ENCODE results near the gene HCFC1R1. TPM values are rescaled to one million over a fixed set of nuclear protein-coding genes. Genes with fewer than 3 reads are reported as not detected.
A peak's percentile ranks its signal among the peaks of the same experiment; 100 is the strongest.

Gene HCFC1R1
- total RNA-seq, 1 donor from 2014 or later: 61.1 TPM

DNA sequence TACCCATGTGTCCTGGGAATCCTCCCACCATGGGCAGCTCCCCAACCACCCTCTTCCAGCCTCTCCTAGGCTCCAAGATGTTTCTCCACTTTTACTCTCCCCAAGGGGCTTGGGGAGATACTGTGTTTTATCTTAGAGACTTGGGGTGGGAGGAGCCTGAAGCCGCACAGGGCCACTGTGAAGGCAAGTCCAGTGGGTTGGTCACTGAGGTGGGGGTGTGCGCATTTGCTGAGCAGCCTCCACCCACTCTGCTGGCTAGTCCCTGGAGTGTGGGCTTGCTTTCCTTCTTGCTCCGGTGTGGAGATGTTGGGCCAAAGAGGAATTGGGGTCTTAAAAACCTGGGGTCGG is 15.1 kb downstream of the HCFC1R1 start:
- no peak for ATAC-seq
- DNase-seq: no peak
- intact Hi-C loops (cut with micrococcal nuclease): no loop called here

DNA sequence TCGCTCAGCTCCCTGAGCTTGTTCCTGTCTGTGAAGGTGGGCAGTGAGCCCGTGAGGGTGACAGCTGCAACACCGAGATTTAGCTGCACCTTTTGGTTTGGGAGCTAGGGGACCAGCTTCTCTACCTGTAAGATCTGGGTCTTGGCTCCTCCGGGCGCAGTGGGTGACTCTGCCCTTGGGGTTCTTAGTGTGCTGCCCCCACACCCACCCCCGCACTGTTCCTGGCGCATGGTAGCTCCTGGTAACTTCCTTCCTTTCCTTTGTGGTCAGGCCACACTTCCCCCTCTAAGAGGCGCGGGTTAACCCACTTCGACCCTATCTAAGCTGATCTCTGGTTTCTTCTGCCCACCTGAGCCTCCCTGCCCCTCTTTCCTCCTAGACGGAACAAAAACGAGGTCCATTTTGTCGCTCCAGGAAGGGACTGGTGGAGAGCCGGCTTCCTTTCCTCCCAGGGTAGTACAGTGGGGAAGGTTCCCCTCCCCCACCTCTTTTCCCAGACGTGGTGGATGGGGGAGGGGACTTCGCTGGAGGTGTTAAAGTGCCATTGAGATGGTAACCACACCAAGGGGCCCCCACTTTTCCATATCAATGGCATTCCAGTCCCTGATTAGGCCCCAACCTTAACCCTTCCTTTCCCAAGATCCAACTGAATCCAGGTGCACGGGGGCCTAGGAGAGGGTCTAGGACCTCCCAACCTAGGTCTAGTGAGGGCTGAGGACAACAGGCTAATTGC is 15.6 kb downstream of the HCFC1R1 start:
- intact Hi-C loops (cut with micrococcal nuclease): no loop called here
- ATAC-seq (no peak), DNase-seq (no peak)

DNA sequence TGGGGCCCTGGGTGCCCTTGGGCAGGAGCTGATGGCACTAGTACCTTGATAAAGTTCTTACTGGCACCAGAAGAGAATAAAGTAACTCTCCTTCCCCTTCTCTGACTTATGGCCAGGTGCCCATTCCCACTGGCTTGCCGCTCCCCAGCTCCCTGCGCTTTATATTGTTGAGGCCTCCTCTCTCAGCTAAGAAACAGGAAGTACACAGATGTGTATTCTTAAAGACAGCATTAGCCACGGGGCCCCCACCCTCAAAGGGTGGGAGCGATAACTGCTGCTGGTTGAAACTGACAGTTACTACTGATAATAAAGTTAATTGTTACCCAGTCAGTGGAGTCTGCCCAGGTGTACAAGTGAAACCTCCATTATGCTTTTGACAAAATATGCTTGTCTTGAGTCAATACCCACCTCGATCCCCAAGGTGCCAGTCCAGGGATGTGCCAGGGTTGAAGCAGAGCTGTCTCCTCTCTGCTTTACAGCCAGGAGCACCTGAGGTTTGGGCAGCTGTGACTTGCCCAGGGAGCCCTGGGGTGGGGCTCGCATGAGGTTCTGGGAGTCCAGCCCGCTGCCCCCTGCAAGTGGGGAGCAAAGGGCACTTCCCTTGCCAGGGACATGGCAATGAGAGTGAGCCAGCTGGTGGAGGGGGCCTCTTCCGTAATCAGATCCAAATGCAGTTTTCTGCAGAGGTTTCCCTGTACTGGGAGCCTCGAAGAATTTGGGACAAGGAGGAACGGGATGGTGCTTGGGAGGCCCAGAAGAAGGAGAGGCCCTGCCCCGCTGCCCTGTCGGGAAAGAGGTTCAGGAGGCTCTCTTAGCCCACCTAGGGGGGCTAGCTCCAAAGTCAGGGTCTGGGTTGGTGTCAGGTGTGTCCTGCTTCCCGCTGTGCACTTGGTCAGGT is 16.4 kb downstream of the HCFC1R1 start:
- no peak for DNase-seq
- intact Hi-C loops (cut with micrococcal nuclease): no loop called here
- ATAC-seq: no peak

DNA sequence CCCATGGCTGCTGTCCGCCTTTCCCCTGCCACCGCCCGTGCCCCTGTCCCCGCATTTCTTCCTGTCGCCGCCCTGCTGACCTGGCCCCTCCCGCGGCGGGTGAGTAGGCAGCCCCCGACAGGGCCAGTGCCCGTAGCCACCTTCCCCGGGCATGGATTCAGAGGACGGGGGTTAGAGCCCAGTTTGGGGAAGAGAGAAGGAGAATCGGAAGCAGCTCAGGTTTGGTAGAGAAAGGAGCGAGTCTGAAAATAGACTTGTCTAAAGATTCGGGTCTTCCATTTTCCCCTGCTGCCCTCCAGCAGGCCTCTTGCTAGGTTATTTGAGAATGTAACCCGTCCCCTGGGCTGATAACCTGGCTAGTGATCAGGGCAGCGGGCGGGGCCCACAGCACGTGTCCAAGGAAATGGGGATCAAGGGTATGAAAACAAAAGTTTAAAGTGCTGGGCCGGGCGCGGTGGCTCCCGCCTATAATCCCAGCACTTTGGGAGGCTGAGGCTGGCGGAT is 18.9 kb downstream of the HCFC1R1 start:
- ATAC-seq (no peak), DNase-seq (no peak)
- intact Hi-C loops (cut with micrococcal nuclease): no loop called here

DNA sequence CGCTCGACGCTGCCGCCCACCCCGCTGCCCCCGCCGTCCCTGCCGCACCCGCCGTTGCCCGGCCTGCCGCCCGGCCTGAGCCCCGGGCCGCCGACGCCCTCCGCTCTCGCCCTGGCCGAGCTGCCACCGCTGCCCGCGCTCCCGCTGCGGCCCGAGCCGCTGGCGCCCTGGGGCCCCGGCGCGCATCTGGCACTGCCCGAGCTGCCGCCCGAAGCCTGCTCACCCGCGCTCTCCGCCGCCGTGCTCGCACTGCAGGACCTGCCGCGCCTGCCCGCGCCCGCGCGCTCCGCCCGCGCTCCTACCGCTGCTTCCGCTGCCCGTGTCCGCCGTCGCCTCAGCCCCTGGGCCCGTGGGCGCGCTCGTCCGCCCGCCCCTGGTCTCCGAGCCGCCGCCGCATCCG is 19.4 kb downstream of the HCFC1R1 start:
- intact Hi-C loops (cut with micrococcal nuclease): no loop called here
- ATAC-seq (no peak), DNase-seq (no peak)

DNA sequence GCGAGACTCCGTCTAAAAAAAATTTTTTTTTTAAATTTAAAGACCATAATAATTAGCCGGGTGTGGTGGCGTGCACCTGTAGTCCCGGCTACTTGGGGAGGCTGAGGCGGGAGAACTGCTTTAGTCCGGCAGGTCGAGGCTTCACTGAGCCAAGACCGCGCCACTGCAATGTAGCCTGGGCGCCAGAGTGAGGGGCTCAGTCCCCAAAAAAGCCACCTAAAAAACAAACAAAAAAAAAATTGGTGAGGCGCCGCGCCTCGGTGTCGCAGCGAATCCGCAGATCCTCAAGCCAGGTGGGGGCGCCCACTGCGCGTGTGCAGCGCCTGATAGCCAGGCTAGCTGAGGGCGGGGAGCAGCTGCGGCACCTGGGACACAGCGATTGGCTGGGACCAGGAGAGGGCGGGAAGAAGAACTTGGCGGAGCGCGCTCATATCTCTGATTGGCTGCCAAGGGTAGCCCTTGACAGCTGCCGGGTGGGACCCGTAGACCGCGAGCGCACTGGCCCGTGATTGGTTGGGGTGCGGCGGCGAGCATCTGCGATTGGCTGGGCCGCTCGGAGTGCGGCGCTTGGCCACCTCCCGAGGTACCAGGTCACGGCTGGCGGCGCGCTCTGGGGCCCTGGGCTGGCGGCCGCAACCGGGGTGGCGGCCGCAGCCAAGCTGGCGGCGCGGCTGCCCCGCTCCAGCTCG is 20.0 kb downstream of the HCFC1R1 start:
- intact Hi-C loops (cut with micrococcal nuclease): no loop called here
- DNase-seq (peak; percentile 97), ATAC-seq (peak; percentile 98)

DNA sequence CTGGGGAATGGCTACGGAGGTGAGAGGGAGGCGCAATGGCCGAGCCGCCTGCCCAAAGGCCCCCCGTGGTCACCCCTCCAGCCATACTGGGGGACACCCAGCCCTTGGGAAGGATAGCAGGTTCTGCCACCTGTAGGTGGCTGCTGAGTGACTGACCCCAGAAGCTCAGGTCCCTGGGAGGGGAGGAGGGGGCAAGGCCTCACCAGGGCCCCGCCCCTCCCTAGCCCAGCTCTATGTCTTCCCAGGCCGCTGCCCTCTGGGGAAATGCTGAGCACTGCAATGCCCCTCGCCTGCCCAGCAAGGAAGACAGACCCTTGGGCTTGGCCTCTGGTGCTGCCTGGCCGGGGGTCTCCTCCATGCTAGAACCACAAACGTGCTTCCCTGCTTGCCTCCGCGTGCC is 22.4 kb downstream of the HCFC1R1 start:
- intact Hi-C loops (cut with micrococcal nuclease): no loop called here
- DNase-seq (no peak), ATAC-seq (no peak)

DNA sequence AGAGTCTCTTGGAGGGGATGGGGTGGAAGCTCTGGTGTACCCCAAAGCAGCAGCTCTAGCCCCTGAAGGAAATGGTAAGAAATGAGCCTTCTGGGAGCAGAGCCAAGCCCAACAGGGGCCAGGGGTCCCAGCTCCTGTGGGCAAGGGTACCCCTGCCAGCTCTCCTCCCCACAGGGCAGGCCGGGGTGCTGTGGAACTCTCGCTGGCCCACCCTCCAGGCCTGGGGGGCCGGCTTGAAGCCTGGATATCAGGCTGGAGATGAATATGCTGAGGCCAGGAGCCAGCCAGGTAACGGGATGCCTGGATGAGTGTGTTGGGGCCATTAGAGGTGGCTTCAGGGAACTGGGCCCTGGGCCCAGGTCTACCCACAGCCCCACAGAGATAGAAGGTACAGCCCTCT is 23.2 kb downstream of the HCFC1R1 start:
- no peak for DNase-seq
- no peak for ATAC-seq
- intact Hi-C loops (cut with micrococcal nuclease): no loop called here

DNA sequence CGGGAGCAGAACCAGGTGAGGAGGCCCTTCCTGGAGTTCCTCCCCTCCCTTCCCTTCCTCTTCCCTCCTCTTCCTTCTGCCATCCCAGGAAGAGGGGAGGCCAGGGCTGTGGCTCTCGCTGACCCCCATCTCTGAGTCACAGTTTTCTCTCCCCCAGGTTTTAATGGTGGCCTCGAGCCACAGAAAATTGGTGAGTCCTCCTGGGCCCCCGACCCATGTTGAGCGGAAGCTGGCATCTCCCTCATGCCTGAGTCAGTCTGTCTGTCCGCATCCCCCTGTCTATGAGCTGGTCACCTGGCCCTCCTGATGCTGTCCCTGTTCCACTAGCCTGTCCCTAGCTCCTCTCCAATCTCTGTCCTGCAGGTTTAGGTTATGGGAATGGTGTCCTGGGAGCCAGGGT is 23.8 kb downstream of the HCFC1R1 start:
- no peak for DNase-seq

DNA sequence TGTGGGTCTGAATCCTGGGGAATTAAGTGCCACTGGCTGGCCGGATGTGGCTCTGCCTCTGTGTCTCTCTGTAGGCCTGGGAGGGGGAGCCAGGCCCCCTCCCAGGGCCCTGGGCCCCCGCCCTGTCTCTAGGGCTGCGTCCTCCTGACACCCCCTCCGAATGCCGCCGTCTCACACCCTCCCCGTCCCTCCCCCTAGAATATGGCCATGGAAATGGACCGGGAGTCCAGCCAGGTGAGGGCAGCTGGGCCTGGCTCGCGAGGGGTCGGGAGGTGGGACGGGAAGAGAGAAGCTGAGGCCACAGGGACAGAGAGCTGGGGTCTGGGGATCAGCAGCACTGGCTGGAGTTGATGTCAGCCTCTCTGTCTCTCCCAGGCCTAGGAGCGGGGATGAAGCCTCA is 27.4 kb downstream of the HCFC1R1 start:
- no peak for DNase-seq
- ATAC-seq: no peak
- intact Hi-C loops (cut with micrococcal nuclease): no loop called here

More for the DNA sequence above, 23.8 kb downstream of the HCFC1R1 start:
- intact Hi-C loops (cut with micrococcal nuclease): no loop called here
- no peak for ATAC-seq

DNA sequence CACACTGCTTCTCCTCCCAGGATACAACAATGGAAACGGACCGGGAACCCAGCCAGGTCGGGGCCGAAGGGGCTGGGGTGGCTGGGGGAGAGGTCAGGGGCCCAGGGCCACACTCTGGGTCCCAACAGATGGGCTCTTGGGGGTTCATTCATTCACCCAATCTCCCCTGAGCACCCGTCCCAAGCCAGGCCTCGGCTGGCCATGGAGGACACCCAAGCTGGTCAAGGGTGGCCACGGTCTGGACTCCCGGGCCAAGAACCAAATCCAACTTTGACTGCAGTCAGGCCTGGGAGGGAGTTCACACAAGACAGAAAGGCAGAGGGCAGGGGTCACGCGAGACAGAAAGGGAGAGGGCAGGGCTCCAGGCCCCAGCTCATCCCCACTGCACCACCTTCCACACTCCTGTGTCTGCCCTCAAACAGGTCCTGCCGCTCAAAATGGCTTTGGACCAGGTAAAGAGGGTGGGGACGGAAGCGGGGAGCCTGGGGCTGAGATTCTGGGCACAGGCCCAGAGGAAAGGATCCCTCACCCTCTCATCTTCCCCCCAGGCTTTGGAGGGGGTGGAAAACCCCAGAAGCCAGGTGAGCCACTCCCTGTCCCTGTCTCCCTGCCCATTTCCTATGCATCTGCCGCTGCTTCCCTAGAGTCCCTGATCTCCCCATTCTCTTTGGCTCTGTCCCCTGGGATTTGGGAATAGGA is 31.2 kb downstream of the HCFC1R1 start:
- DNase-seq (no peak), ATAC-seq (no peak)
- intact Hi-C loops (cut with micrococcal nuclease): no loop called here

DNA sequence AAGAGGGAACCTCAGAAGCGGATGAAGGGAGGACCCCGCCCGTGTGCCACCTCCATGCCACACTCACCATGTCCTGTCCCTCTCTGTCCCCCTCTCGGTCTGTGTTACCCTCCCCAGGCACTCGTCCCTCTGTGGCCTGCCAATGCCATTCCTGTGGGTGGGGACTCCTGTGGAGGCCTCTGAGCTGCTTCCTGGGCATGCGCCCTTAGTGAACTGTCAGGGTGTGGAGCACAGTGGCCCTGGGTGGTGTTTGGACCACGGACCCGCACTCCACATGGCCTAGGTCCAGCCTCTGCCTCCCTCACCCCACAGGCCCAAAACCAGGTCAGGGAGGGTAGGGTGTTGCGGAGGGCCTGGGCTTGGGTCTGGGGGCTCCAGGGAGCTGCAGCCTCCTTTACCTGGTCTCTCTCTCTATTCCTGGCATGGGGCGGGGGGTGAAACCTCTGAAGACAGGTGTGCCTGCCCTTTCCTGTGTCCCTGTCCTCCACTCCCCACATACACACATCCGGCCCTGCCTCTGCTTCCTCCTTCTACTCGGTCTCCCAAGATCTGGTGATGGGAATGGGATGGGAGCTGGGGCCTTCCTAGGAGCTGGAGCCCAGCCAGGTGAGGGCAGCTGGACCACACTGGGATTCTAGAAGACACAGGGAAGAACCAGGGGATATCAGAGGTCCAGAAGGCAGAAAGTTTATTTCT is 32.0 kb downstream of the HCFC1R1 start:
- ATAC-seq (no peak), DNase-seq (no peak)
- intact Hi-C loops (cut with micrococcal nuclease): no loop called here

DNA sequence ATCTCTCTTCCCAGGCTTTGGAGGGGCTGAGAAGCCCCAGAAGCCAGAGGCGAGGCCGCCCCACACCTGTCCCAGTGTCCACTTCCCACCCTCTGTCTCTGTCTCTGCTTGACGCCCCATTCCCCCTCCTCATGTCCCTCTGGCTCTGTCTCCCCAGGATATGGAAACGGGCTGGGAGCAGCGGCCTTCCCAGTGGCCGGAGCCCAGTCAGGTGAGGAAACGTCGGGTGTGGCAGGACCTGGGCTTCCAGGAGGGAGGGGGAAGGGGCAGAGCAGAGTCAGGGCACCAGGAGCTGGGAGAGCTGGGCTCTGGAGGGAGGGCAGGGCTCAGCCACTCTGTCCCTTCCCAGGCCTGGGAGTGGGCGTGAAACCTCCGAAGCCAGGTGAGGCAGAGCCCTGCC is 32.9 kb downstream of the HCFC1R1 start:
- intact Hi-C loops (cut with micrococcal nuclease): no loop called here
- ATAC-seq (no peak), DNase-seq (no peak)

DNA sequence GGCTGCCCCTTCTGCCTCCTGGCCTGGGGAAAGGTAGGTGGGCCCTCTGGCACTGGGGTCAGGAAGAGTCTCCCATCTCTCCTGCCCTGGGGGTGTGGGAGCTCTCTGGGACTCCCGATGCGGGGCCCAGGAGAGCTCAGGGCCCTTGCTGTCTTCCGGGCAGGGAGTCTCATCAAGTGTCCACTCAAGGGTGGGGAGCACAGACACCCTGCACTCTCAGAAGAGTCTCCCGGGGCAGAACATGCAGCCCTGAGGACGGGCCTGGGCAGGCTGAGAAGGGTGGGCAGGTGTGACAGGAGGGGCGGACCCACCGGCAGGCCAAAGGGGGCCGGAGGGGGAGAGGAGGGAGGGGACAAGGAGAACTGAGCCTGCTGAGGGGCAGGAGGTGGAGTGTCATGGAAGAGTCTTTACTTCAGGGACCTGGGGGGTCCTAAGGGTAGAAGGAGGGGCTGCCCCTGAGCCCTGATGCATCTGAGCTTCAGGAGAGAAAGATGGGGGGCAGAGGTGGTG is 35.1 kb downstream of the HCFC1R1 start:
- ATAC-seq: no peak
- intact Hi-C loops (cut with micrococcal nuclease): no loop called here
- DNase-seq: no peak

DNA sequence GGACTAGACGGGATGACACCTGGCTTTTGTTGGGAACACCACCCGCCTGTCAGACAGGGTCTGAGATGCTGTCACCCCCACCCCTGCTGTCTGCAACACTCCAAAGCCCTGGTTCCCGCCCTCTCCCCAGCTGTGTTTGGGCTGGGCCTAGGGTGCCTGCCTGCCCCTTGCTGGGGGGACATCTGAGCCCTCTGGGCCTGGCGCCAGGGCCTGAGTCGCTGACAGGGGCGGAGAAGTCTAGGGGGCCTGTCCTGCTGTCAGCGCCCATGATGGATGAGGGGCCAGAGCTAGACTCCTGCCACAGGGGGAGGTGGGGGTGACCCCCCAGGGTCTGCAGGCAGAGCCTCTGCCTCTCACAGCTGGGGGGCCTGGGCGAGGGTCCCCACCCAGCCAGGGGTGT is 35.9 kb downstream of the HCFC1R1 start:
- DNase-seq: no peak
- intact Hi-C loops (cut with micrococcal nuclease): no loop called here
- no peak for ATAC-seq

DNA sequence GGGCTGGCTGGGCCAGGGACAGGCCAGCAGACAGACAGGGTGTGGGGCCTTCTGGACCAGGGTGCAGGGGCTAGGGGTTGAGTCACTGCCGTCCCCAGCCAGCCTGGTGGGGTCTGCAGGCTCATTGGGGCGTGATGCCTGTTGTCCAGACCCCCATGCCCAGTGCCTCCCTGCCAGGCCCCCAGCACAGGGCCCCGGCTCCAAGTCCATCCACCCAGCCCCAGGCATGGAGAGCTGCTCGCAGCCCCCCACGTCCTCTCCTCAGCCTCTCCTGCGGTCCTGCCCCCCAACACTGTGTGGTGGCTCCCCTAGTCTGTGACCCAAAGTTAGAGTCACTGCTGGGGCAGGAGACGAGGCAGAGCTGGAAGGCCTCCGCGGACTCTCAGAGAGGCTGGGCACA is 36.5 kb downstream of the HCFC1R1 start:
- ATAC-seq (no peak), DNase-seq (no peak)
- intact Hi-C loops (cut with micrococcal nuclease): no loop called here

DNA sequence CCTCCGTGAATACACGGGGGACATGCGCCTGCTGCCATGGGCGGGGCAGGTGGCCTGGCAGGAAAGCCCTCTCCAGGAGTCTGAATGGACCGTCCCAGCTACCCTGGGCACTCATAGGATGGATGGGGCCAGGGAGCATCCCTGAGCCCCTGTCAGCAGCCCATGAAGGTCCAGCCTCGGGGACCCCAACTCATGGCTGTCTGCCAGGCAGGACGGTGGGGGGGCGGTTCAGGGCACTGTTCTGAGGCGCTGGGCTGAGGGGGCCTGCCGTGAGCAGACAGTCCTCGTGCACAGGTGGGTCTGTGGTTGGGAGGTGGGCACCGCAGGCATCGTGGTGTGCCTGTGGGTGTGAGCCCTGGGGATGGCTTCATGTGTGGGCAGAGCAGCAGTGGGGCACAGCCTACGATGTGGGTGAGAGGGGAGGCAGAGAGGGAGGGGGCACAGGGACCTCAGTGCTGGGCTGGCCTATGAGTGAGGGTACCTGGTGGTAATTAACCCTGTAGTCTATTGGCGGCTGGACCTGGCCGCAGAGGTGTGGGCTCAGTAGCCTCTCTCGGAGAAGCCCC is 37.0 kb downstream of the HCFC1R1 start:
- no peak for DNase-seq
- intact Hi-C loops (cut with micrococcal nuclease): no loop called here
- no peak for ATAC-seq

DNA sequence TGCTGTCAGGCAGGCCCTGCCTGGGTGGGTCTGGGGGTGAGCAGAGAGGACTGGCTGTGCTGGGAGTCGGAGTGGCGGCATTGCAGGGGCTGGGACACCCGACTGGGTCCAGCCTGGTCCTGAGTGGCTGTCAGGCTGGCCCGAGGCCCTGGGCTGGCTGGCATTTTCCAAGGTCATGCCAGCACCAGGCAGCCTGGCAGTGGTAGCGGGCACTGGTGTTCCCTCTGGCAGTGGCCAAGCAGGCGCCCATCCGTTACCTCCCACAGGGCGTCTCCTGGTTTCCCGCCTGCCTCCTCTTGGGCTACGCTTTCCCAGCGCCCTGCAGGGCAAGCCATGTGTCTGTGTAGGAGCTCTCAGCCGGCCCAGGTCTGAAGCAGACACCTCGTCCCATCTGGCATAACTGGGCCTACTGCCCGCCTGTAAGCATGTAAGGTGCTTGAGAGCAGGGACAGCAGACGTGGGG is 37.8 kb downstream of the HCFC1R1 start:
- ATAC-seq (peak; percentile 84), DNase-seq (peak; percentile 84)
- intact Hi-C loops (cut with micrococcal nuclease): no loop called here
